HG03045 (cell line): ENCODE data around the gene GALNT13.

Source experiments
- ATAC-seq: cut with Tn5 transposase; IDR thresholded peaks from one replicate; pipeline ENCODE4 v1.9.1; 2021; ENCODE audit warnings: mild to moderate bottlenecking, moderate library complexity; ENCODE audit not compliant: unreplicated experiment

Gene GALNT13

DNA sequence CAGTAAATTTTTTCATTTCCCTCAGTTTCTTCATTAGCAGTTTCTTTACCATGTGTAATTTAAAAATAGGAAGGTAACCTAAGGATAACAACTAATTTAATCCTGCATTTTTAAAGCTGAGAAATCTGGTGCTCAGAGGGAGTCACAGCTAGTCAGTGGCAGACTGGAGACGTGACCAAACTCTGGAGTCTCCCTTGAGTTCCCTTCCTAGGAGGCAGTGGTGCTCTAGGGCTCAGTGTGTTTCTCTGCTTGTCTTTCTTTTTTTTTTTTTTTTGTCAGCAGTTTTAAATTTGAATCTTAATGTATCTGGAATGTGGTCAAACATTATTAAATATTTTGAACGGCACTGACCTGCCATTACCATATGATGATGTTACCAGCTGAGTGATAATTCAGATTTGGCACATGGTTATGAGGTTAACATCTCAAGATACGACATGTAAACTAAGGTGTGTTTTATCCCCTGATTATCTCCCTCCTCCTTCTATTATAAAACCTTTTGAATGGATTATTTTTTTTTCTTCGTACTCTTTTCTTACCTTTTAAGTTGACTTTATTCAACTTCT lies 226.2 kb downstream of the GALNT13 start:
- ATAC-seq, result no peak

DNA sequence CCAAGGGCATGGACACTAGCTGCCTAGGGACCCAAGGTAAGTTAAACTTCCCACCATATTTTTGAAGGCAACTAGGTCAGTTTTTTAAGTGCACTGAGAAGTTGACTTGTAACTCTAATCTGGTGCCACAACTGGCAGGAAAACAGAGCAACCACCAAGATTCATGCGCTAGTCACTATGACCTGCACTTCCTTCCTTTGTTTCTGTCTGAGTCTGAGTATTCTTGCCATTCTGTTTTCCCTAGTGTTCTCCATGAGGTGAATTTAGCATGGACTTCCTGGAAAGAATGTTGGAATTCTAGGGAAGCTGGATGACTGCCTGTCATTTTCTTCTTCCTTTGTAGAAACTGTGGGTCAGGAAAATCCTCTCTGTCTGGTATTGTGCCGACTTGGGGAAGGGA lies 249.0 kb downstream of the GALNT13 start:
- ATAC-seq, result no peak

DNA sequence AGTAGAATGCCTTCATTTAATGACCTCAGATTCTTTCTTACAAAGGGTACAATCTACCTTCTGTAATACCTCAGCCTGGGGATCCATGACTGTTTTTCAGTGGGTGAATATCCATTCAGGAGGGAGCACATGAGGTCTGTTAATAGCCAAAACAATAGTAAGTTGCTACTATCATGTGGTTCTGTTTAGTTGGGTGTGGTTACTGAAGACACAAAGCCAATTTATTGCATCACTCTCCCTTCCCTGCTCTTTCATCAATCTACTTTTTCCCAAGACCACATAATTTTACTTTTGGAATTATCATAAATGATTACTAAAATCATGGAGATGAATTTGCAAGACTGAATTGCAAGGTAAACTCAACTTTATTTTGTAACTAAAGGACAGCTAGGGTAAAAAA lies 254.2 kb downstream of the GALNT13 start:
- no peak for ATAC-seq

DNA sequence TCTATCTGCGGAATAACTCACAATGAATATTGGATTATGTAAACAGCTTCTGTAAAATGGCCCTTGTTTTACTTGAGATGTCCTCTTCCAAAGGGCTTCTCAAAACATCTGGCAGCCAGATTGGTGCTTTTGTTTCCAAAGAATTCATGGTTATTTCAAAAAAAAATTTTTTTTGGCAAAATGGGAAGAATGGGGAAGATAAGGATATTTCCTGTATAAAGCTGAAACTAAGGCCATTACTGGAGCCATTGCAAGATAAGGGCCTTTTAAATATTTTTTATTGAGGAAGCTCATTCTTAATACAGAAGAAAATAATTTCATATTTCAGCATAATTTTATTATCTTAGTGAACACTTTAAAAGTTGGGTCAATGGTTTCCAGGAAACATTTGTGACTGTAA lies 259.1 kb downstream of the GALNT13 start:
- no peak for ATAC-seq

DNA sequence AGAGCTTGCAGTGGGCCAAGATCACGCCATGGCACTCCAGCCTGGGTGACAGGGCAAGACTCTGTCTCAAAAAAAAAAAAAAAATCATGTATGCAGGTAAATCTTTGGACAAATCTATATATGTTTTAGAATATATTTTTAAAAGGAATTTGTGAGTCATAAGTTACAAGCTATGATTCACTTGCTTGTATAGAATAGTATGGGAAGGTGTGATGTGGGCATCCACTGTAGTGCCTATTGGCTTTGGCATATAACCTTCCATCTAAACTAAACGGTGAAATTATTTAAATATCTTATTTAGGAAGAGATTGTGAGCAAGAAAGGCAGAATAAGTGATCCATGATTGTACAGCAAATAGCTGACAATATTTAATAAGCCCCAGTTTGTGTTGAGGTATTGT lies 261.1 kb downstream of the GALNT13 start:
- no peak for ATAC-seq

DNA sequence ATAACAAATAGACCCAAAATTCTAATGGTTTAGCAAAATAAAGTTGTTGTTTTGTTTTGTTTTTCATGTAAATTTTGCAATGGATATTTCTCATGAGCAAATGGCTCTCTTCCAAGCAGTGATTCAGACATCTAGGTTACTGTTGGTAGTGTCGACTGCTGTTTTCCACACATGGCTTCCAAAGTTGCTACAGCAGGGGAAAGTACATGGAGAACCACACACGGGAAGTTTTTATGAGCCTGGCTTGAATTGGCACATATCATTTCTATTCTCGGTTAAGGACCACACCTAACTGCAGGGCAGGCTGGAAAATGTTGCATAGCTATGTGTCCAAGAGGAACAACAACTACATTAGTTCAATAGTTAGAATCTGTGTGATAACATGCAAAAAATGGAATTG lies 262.1 kb downstream of the GALNT13 start:
- ATAC-seq, result no peak

DNA sequence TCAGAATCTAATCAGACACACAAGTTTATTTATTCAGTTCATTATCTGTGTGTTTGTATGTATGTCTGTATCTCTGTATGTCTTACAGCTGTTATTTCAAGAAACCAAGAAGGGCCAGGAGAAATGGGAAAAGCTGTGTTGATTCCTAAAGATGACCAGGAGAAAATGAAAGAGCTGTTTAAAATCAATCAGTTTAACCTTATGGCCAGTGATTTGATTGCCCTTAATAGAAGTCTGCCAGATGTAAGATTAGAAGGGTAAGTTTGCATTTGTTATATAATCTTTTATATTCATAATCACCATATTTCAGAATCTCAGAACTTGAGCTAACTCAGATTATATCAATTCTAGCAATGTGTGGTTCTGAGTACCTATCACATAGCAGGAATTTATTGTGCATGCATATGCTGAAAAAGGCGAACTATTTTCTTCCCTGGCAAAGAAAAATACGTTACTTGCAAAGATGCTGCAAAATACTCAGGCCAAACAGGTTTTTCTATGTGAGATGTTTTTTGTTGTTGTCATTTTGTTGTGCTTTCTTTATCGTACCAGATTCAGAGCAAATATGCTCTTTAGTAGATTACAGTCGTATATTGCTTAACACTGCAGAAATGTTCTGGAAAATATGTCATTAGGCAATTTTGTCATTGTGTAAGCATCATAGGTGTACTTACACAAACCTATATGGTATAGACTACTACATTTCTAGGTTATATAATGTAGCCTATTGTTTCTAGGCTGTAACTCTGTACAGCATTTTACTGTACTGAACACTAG lies 268.7 kb downstream of the GALNT13 start:
- no peak for ATAC-seq

DNA sequence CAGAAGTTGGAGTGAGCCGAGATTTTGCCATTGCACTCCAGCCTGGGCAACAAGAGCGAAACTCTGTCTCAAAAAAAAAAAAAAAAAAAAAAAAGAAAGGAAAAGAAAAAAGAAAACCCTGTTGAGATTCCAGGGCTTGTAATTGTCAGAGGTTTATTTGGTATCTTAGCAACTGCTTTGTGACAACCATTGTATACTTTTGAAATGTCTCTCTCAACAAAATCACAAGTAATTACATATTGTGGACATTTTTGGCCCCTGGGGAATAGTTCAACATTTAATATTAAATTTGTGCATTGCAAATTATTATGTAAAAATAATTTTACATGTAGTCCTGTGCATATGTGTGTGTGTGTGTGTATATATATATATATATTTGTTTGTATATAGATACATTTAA lies 270.8 kb downstream of the GALNT13 start:
- ATAC-seq, result no peak

DNA sequence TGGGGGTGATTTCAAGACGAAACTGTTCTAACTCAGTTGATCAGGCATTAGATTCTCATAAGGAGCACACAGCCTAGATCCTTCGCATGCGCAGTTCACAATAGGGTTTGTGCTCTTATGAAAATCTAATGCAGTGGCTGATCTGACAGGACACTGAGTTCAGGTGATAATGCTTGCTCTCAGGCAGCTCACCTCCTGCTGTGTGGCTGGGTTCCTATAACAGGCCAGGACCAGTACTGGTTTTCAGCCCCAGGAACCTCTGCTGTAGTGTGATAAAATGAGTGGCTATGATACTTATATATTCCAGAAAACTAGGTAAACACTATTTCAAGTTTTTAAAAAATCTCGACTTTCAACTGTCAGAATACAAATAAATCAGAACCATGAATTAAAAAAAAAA lies 271.4 kb downstream of the GALNT13 start:
- ATAC-seq, result no peak

DNA sequence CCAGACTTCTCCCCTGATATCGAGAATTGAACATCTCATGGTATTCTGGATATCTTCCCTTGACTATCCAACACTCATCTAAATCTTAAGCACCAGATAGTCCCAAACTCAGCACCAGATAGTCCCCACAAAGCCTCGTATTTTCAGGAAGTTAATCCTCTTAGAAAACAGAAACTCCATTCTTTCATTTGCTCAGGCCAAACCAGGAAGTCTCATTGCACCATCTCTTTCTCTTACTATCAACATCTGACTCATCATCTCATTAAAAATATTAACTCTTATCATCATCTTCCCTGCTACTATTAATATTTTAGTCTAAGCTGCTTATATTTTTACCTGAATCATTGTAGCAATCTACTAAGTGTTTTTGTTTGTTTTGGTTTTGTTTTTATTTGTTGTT lies 286.4 kb downstream of the GALNT13 start:
- no peak for ATAC-seq

DNA sequence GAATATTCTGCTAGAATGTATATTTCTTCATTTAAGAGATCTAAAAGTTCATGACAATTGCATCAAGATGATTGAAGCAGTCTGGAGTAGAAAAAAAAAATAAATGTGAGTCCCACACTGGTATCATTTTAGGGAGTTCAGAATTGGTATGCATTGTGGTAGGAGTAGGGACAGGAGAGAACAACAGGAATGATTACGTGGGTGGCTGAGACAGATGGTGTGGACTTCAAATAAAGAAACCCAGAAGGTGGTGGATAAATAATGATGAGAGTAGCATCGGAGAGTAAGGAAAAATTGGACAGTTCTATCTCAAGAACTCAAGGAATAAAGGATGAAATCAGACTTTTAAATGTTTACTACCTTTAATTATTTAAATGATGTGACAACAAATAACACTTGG lies 289.6 kb downstream of the GALNT13 start:
- no peak for ATAC-seq

DNA sequence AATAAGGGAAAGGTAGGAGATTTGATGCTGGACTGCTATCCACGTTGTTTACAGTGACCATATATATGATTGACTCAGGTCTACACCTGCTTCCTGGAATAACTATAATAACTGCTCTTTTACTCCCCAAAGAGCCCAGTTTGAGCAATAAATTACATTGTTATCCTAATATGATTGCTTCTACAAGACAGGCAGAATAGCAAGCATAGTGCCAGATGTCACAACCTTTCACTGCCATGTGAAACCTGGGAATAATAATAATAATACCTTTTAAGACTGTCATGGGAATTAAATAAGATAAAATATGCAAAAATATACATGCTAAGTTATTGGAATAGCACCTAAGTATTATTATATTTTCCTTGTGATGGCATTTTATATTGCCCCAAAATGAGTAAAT lies 298.7 kb downstream of the GALNT13 start:
- ATAC-seq, result no peak

DNA sequence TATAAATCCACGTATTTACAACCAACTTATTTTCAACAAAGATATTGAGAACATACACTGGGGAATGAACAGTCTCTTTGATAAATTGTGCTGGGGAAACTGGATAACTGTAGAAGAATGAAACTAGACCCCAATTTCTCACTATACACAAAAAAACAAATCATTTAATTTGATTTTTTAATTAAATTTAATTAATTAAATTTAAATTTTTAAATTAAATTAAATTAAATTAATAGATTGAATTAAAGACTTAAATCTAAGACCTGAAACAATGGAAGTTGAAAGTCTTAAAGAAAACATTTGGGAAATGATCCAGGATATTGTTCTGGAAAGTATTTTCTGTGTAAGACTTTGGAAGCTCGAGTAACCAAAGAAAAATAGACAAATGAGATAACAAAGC lies 301.4 kb downstream of the GALNT13 start:
- ATAC-seq, result no peak

DNA sequence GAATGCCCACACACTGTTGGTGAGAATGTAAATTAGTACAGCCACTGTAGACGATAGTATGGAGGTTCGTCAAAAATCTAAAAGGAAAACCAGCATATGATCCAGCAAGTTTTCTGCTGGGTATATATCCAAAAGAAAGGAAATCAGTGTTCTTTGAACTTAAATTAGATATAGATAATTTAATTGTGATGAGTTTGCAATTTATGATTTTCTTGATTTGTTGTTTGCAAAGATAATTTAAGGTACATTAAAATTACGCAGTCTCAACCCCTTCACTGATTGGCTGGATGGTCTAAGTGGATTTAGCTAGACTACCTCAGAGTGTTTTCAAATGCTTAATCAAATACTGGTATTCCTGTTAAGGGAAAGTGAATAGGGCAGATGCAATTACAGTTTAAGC lies 302.2 kb downstream of the GALNT13 start:
- ATAC-seq, result no peak

DNA sequence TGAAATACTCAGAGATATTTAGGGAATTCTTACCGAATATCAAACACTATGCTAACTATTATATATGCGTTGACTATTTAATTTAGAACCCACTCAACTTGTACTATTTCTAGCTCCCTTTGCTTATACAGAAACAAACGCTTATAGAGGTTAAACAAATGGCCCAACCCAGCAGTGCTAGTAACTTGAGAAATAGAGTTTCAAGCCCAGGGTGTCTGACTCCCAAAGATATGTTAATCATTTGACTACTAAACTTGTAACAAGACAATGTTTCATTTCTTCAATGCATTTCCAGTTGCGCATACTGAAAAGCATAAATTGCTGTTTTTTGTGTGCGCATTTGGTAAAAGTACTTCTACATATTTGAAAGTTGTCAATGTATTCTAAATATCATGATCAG lies 310.3 kb downstream of the GALNT13 start:
- ATAC-seq, result no peak

DNA sequence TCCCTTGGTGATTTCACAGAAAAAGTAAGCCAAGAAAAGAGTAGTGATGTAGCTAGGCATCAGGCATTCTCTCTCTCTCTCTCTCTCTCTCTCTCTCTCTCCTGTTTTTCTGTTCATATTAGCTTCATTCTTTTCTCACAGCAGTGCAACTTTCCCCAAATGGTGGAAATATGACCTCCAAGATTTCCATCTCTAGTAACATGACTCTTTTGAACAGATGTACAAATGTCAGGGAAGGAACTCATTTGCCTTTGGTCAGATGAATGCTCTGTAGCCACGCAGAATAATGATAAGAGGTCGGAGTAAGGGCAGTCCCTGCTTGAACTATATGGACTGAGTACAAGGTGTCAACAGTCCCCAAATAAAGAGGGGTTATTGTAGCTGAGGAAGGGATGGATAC lies 316.2 kb downstream of the GALNT13 start:
- no peak for ATAC-seq

DNA sequence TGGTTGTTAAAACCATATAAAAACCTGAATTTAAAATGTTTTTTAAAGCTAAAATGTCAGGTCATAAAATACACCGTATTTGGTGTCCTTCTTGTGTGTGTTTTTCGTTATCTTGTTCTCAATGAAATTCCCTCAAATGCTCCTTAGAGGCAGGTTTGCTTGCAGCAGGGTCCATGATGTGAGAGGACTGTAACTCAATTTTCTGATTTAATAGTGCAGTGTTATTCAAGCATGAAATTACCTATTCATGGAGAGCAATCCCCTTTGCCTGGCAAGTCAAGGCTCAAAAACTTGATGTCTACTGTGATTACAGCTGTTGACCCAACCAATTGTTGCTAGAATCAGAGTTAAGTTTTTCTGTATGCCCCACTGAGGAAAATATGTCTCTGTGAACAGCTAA lies 318.2 kb downstream of the GALNT13 start:
- ATAC-seq, result no peak

DNA sequence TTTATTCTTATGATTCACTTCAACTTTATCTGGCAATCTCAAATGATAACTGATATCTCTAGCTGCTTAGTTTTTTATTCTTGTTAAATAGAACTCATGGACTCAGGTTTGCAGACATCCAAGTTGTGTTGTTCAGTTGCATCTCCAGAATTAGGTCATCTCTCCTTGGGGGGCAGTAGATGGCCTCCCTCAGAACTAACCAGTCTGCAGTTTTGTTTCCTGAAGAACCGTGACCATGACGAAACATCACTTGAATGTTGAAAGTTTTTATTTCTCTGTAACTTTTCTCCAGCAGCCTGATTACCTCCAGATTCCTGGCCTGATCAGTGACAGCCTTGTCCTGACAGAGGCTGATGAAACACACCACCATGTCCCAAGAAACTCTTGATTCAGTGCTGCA lies 321.5 kb downstream of the GALNT13 start:
- no peak for ATAC-seq

DNA sequence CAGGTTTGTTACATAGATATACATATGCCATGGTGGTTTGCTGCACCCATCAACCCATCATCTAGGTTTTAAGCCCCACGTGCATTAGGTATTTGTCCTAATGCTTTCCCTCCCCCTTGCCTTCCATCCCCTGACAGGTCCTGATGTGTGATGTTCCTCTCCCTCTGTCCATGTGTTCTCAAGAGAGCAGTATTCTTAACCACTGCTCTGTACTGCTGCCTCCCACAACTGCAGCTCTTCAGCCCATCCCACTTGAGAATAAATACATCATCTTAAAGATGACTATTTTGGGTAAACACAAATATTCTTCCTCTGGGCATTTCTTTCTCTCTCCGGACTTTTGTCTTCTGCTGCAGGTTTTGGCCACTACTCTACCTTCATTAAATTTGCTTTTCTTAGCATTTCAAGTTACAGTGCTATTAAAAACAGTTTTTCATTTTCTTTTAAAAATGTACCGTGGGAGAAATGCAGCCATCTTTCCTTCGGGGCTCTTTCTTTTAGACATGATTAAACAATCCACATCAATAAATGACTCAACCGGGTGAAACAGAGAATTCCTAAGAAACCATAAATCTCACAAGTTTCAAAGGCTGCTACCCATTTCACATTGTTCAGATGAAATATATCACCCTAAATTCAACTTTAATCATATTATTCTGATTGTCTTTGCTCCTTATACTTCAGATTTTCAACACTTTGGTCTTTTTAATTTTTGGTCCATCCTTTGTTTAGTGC lies 323.4 kb downstream of the GALNT13 start:
- no peak for ATAC-seq

DNA sequence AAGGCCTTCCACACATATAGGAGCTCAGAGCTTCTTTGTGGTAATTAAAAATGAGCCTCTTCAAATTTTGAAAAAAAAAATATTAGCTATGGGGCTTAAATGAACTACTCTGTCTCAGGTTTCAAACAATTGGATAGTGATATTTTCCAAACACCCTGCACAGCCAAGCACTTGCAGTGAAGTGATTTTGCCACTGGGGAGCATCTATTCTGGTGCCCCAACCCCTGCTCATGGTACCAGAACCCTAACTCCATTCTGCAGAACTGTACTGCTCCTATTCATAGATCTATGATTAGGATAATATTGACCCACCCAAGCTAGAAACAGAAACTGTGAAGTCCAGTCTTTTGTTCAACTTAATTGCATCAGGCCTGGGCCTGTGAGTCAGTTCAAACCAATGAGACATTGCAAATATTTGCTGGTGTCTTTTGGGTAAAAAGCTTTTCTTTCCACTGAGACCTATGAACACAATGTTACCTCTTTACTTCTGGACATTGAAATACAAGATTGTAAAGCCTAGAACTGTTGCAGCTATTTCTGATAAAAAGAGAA lies 324.0 kb downstream of the GALNT13 start:
- no peak for ATAC-seq

DNA sequence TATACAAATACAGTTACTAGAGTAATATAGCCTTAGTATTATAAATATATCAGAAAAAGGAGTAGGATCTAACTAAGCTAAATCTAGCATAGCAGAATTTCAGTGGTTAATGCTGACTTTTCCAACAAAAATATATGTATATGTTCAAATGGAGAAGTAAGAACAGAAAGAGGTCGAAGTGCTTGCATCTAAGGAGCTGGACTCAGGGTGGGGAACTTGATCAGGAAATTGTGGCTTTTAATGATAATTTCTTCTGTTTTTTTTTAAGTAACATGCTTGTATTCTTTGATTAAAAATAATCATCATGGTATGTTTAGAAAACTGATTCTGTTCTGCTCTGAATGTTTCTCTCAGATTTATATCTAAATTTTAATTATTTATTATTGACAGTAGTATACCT lies 327.1 kb downstream of the GALNT13 start:
- ATAC-seq, result no peak

DNA sequence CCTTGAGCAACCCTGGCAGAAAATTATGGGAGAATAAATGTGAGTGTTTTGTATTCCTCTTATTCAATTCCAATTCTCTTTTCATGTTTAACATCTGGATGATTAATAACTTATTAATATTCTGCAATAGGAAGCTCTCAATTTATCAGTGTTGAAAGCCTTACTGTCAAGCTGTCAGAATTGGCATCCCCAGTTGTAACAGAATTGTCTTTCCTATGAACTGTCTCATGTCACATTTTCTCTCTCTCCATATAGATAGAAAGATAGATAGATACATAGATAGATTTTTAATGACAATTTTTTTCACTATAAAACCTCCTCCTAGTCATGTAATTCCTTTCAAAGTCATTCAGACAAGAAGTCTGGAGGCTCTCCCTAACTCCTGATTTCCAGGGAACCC lies 331.5 kb downstream of the GALNT13 start:
- ATAC-seq, result no peak
